CD8-positive, alpha-beta memory T cell (primary cell): ENCODE measurements around the gene KPNA1. TPM values are rescaled to one million over a fixed set of nuclear protein-coding genes. Genes with fewer than 3 reads are reported as not detected.
"Not testable (repeated sequence)": the region's sequence is repeated elsewhere in the genome, so short reads cannot be mapped to it uniquely, and the experiment has no call there.

Experiments
- CTCF ChIA-PET: fragments of 350-600 bp; sonication (Branson Sonifier 250); formaldehyde crosslinking; loops from one replicate; lab custom pipeline; 2021; ENCODE audit warnings: antibody characterized with exemption; lab: Charles Lee
- POLR2A ChIA-PET: fragments of 350-600 bp; sonication (Branson Sonifier 250); formaldehyde crosslinking; loops from one replicate; lab custom pipeline; 2021; ENCODE audit warnings: antibody characterized with exemption; lab: Charles Lee
- DNase-seq, 5 donors: peaks; one replicate each; pipeline versions ENCODE4 v3.0.0 to v3.0.0-alpha.2; 2020 to 2022; ENCODE audit warnings: mixed read lengths in 1 of 5
- H3K27ac ChIP-seq: one replicate; pipeline ENCODE4 v1.7.0; 2013; ENCODE audit warnings: low read depth, mild to moderate bottlenecking, low read length, moderate library complexity
- H3K27me3 ChIP-seq: 2 replicates; pipeline ENCODE4 v1.7.0; 2013; ENCODE audit warnings: low read length, mild to moderate bottlenecking; ENCODE audit not compliant: insufficient read depth, poor library complexity, severe bottlenecking
- H3K36me3 ChIP-seq: 2 replicates; pipeline ENCODE4 v1.7.0; 2013; ENCODE audit warnings: mild to moderate bottlenecking, low read length, moderate library complexity; ENCODE audit not compliant: insufficient read depth
- H3K4me1 ChIP-seq: 2 replicates; pipeline ENCODE4 v1.7.0; 2013; ENCODE audit warnings: mild to moderate bottlenecking, low read length, moderate library complexity; ENCODE audit not compliant: insufficient read depth
- H3K4me3 ChIP-seq: 2 replicates; pipeline ENCODE4 v1.7.0; 2013; ENCODE audit warnings: mild to moderate bottlenecking, low read length
- H3K9me3 ChIP-seq: 2 replicates; pipeline ENCODE4 v1.7.0; 2013; ENCODE audit warnings: mild to moderate bottlenecking, low read length
- H3K27ac Mint-ChIP-seq, 8 donors: one replicate each; pipeline ENCODE4 v1.8.0; 2020 to 2021; ENCODE audit warnings: mixed read lengths in 8 of 8, mild to moderate bottlenecking in 6 of 8, inconsistent platforms in 3 of 8, moderate library complexity in 3 of 8
- H3K27me3 Mint-ChIP-seq, 2 donors: one replicate each; pipeline ENCODE4 v1.8.0; 2020 to 2021; ENCODE audit warnings: mixed read lengths in 2 of 2, mild to moderate bottlenecking in 1 of 2, moderate library complexity in 1 of 2
- H3K36me3 Mint-ChIP-seq, 3 donors: one replicate each; pipeline ENCODE4 v1.8.0; 2020 to 2021; ENCODE audit warnings: mixed read lengths in 3 of 3, inconsistent platforms in 1 of 3, mild to moderate bottlenecking in 1 of 3
- H3K4me1 Mint-ChIP-seq, 3 donors: one replicate each; pipeline ENCODE4 v1.8.0; 2020 to 2021; ENCODE audit warnings: mixed read lengths in 3 of 3, inconsistent platforms in 1 of 3, mild to moderate bottlenecking in 1 of 3
- H3K4me3 Mint-ChIP-seq, 7 donors: one replicate each; pipeline ENCODE4 v1.8.0; 2020 to 2021; ENCODE audit warnings: mixed read lengths in 7 of 7, mild to moderate bottlenecking in 6 of 7, moderate library complexity in 4 of 7, inconsistent platforms in 2 of 7
- H3K9me3 Mint-ChIP-seq, 5 donors: one replicate each; pipeline ENCODE4 v1.8.0; 2020 to 2022; ENCODE audit warnings: mixed read lengths in 5 of 5, mild to moderate bottlenecking in 3 of 5, moderate library complexity in 2 of 5, inconsistent platforms in 1 of 5
- polyA plus RNA-seq: library from polyadenylated mRNA; unstranded; fragments of 300-500 nt; fragmentation: Illumina TruSeq; gene quantifications from one replicate; pipeline ENCODE4 v1.2.3, GENCODE V29; 2021
- total RNA-seq, 2 experiments: library from RNA; stranded (reverse); gene quantifications; one replicate each; pipeline ENCODE4 v1.2.3, GENCODE V29; 2021

Gene KPNA1
- total and polyA plus RNA-seq, 3 experiments from 2014 or later: 49.1 to 60.4 (median 58.6) TPM

- POLR2A ChIA-PET, H3K9me3 Mint-ChIP-seq, H3K27me3 Mint-ChIP-seq, H3K27me3 ChIP-seq, DNase-seq, H3K4me3 ChIP-seq, H3K4me3 Mint-ChIP-seq, H3K9me3 ChIP-seq, H3K27ac Mint-ChIP-seq, H3K27ac ChIP-seq, H3K36me3 ChIP-seq: not testable (repeated sequence)
- H3K4me1 ChIP-seq: peaks cover 43% of the 10 kb centered on the region
- Mint-ChIP-seq H3K36me3 (peaks cover 12 to 17% (median 14%) of the 10 kb centered on the region in 3 donors), H3K4me1 (peaks cover 72 to 91% (median 88%) of the 10 kb centered on the region in 3 donors)
- CTCF ChIA-PET: interaction anchor here (1.7 kb wide), 1 partner anchor 124 kb away, joined by 4 read pairs; no protein-coding TSS in a partner anchor
Measured at GRCh38 chr3:122508944-122509343, 5.8 kb downstream of the KPNA1 start.

GRCh38 chr3:122508135-122508914, 6.4 kb downstream of the KPNA1 start:
- DNase-seq: no peak
- H3K4me1 ChIP-seq: peaks cover 41% of the 10 kb centered on the region
- H3K27me3 ChIP-seq: no peaks in the 10 kb centered on the region
- Mint-ChIP-seq H3K4me1 (peaks cover 74 to 92% (median 88%) of the 10 kb centered on the region in 3 donors), H3K27ac (peak overlapping the region in 4 of 8 donors; percentile 31 to 68 (median 59)), H3K9me3 (no peaks in the 10 kb centered on the region), H3K36me3 (peaks cover 12 to 19% (median 18%) of the 10 kb centered on the region in 3 donors), H3K4me3 (no peak overlapping the region), H3K27me3 (no peaks in the 10 kb centered on the region)
- no peaks in the 10 kb centered on the region for H3K9me3 ChIP-seq
- H3K4me3 ChIP-seq: no peak overlapping the region
- POLR2A ChIA-PET: no interaction called here
- H3K36me3 ChIP-seq: no peaks in the 10 kb centered on the region
- H3K27ac ChIP-seq: no peak overlapping the region
- CTCF ChIA-PET: interaction anchor here (1.3 kb wide), 1 partner anchor 10 kb away, joined by 3 read pairs; no protein-coding TSS in a partner anchor

- CTCF ChIA-PET: no interaction called here
- Mint-ChIP-seq H3K4me1 (peaks cover 71 to 93% (median 86%) of the 10 kb centered on the region in 3 donors), H3K27me3 (no peaks in the 10 kb centered on the region), H3K9me3 (no peaks in the 10 kb centered on the region), H3K27ac (no peak overlapping the region), H3K36me3 (peaks cover 12 to 19% (median 18%) of the 10 kb centered on the region in 3 donors), H3K4me3 (no peak overlapping the region)
- Histone ChIP-seq H3K27ac (no peak overlapping the region), H3K4me3 (no peak overlapping the region), H3K36me3 (no peaks in the 10 kb centered on the region), H3K9me3 (no peaks in the 10 kb centered on the region), H3K27me3 (no peaks in the 10 kb centered on the region), H3K4me1 (peaks cover 29% of the 10 kb centered on the region)
- POLR2A ChIA-PET: no interaction called here
- no peak for DNase-seq
Measured at GRCh38 chr3:122506450-122506849, 8.3 kb downstream of the KPNA1 start.

- CTCF ChIA-PET: interaction anchor here (0.6 kb wide), 1 partner anchor 56 kb away, joined by 3 read pairs; no protein-coding TSS in a partner anchor
- peaks cover 21% of the 10 kb centered on the region for H3K4me1 ChIP-seq
- no peaks in the 10 kb centered on the region for H3K36me3 ChIP-seq
- H3K9me3 Mint-ChIP-seq: no peaks in the 10 kb centered on the region
- H3K9me3 ChIP-seq: no peaks in the 10 kb centered on the region
- H3K4me3 ChIP-seq: no peak overlapping the region
- H3K4me3 Mint-ChIP-seq: no peak overlapping the region
- H3K27ac Mint-ChIP-seq: peak overlapping the region in 1 of 8 donors; percentile 24
- no peaks in the 10 kb centered on the region for H3K27me3 ChIP-seq
- H3K4me1 Mint-ChIP-seq: peaks cover 71 to 93% (median 86%) of the 10 kb centered on the region in 3 donors
- no peak overlapping the region for H3K27ac ChIP-seq
- H3K36me3 Mint-ChIP-seq: peaks cover 12 to 18% (median 18%) of the 10 kb centered on the region in 3 donors
- H3K27me3 Mint-ChIP-seq: no peaks in the 10 kb centered on the region
- no peak for DNase-seq
- POLR2A ChIA-PET: no interaction called here
Measured at GRCh38 chr3:122505676-122506075, 9.1 kb downstream of the KPNA1 start.

GRCh38 chr3:122502941-122503340, 11.8 kb downstream of the KPNA1 start:
- H3K27ac ChIP-seq: no peak overlapping the region
- Mint-ChIP-seq H3K36me3 (peaks cover 2 to 14% (median 9%) of the 10 kb centered on the region in 3 donors), H3K27me3 (no peaks in the 10 kb centered on the region), H3K4me1 (peaks cover 65 to 90% (median 85%) of the 10 kb centered on the region in 3 donors), H3K4me3 (no peak overlapping the region), H3K27ac (no peak overlapping the region), H3K9me3 (no peaks in the 10 kb centered on the region)
- H3K36me3 ChIP-seq: no peaks in the 10 kb centered on the region
- H3K27me3 ChIP-seq: no peaks in the 10 kb centered on the region
- H3K4me3 ChIP-seq: no peak overlapping the region
- no peaks in the 10 kb centered on the region for H3K9me3 ChIP-seq
- peaks cover 17% of the 10 kb centered on the region for H3K4me1 ChIP-seq
- DNase-seq: no peak
- POLR2A ChIA-PET: no interaction called here
- CTCF ChIA-PET: no interaction called here

- no peaks in the 10 kb centered on the region for H3K27me3 ChIP-seq
- H3K4me1 ChIP-seq: peaks cover 16% of the 10 kb centered on the region
- Mint-ChIP-seq H3K9me3 (no peaks in the 10 kb centered on the region), H3K27me3 (no peaks in the 10 kb centered on the region), H3K27ac (no peak overlapping the region), H3K4me1 (peaks cover 68 to 92% (median 87%) of the 10 kb centered on the region in 3 donors), H3K4me3 (no peak overlapping the region), H3K36me3 (peaks cover 2 to 16% (median 9%) of the 10 kb centered on the region in 3 donors)
- ChIA-PET CTCF (no interaction called here), POLR2A (no interaction called here)
- no peak overlapping the region for H3K27ac ChIP-seq
- H3K4me3 ChIP-seq: no peak overlapping the region
- H3K9me3 ChIP-seq: no peaks in the 10 kb centered on the region
- no peak for DNase-seq
- no peaks in the 10 kb centered on the region for H3K36me3 ChIP-seq
Measured at GRCh38 chr3:122502139-122502538, 12.6 kb downstream of the KPNA1 start.

GRCh38 chr3:122500964-122501363, 13.8 kb downstream of the KPNA1 start:
- H3K4me3 ChIP-seq, DNase-seq, H3K27ac ChIP-seq, H3K4me3 Mint-ChIP-seq, H3K9me3 Mint-ChIP-seq, H3K36me3 ChIP-seq, H3K27me3 Mint-ChIP-seq, CTCF ChIA-PET, POLR2A ChIA-PET, H3K9me3 ChIP-seq, H3K27me3 ChIP-seq: not testable (repeated sequence)
- H3K36me3 Mint-ChIP-seq: peaks cover 4 to 16% (median 9%) of the 10 kb centered on the region in 3 donors
- peaks cover 19% of the 10 kb centered on the region for H3K4me1 ChIP-seq
- H3K27ac Mint-ChIP-seq: peak overlapping the region in 3 of 8 donors; percentile 1 to 15 (median 3)
- peaks cover 66 to 95% (median 85%) of the 10 kb centered on the region in 3 donors for H3K4me1 Mint-ChIP-seq

- H3K4me3 Mint-ChIP-seq: no peak overlapping the region
Measured at GRCh38 chr3:122498152-122498551, 16.6 kb downstream of the KPNA1 start.

More at GRCh38 chr3:122498152-122498551, 16.6 kb downstream of the KPNA1 start:
- DNase-seq: no peak
- Mint-ChIP-seq H3K27ac (peak overlapping the region in 4 of 8 donors; percentile 51 to 88 (median 61)), H3K36me3 (peaks cover 1 to 29% (median 10%) of the 10 kb centered on the region in 3 donors), H3K27me3 (no peaks in the 10 kb centered on the region), H3K9me3 (no peaks in the 10 kb centered on the region), H3K4me1 (peaks cover 53 to 73% (median 68%) of the 10 kb centered on the region in 3 donors)
- H3K27ac ChIP-seq: no peak overlapping the region
- CTCF ChIA-PET: interaction anchor here (1.3 kb wide), 1 partner anchor 9 kb away, joined by 3 read pairs; no protein-coding TSS in a partner anchor
- POLR2A ChIA-PET: no interaction called here
- H3K36me3 ChIP-seq: peaks cover 14% of the 10 kb centered on the region
- no peaks in the 10 kb centered on the region for H3K9me3 ChIP-seq
- H3K4me3 ChIP-seq: no peak overlapping the region
- peaks cover 13% of the 10 kb centered on the region for H3K4me1 ChIP-seq
- no peaks in the 10 kb centered on the region for H3K27me3 ChIP-seq
